GM18873 (cell line): ENCODE measurements around the gene FER.
"Not testable (repeated sequence)": the region's sequence is repeated elsewhere in the genome, so short reads cannot be mapped to it uniquely, and the experiment has no call there.

Source experiments
- ATAC-seq: cut with Tn5 transposase; IDR thresholded peaks from one replicate; pipeline ENCODE4 v1.9.1; 2021; ENCODE audit warnings: mild to moderate bottlenecking, moderate library complexity, moderate number of reproducible peaks; ENCODE audit not compliant: unreplicated experiment, low FRiP score

The FER gene

GRCh38 chr5:108867656-108868055 is 120.0 kb downstream of the FER start:
- no peak for ATAC-seq

- ATAC-seq: no peak
Measured at GRCh38 chr5:108869066-108869465, 121.4 kb downstream of the FER start.

- no peak for ATAC-seq
Measured at GRCh38 chr5:108876451-108876850, 128.8 kb downstream of the FER start.

- ATAC-seq: no peak
Measured at GRCh38 chr5:108878756-108879155, 131.1 kb downstream of the FER start.

GRCh38 chr5:108881133-108881532 is 133.4 kb downstream of the FER start:
- ATAC-seq: no peak

GRCh38 chr5:108884736-108885135 is 137.0 kb downstream of the FER start:
- no peak for ATAC-seq

- no peak for ATAC-seq
Measured at GRCh38 chr5:108898257-108898656, 150.6 kb downstream of the FER start.

- ATAC-seq: no peak
Measured at GRCh38 chr5:108898707-108899106, 151.0 kb downstream of the FER start.

GRCh38 chr5:108899244-108899643 is 151.5 kb downstream of the FER start:
- ATAC-seq: not testable (repeated sequence)

GRCh38 chr5:108900668-108901067 is 153.0 kb downstream of the FER start:
- no peak for ATAC-seq

GRCh38 chr5:108905805-108906204 is 158.1 kb downstream of the FER start:
- no peak for ATAC-seq

- ATAC-seq: no peak
Measured at GRCh38 chr5:108910627-108911026, 162.9 kb downstream of the FER start.

- ATAC-seq: peak; percentile 66
Measured at GRCh38 chr5:108911055-108911454, 163.4 kb downstream of the FER start.

GRCh38 chr5:108917596-108917995 is 169.9 kb downstream of the FER start:
- ATAC-seq: no peak

- no peak for ATAC-seq
Measured at GRCh38 chr5:108919591-108920326, 172.1 kb downstream of the FER start.

- no peak for ATAC-seq
Measured at GRCh38 chr5:108924457-108924961, 176.8 kb downstream of the FER start.

GRCh38 chr5:108925073-108925472 is 177.4 kb downstream of the FER start:
- ATAC-seq: no peak

- ATAC-seq: no peak
Measured at GRCh38 chr5:108930107-108930506, 182.4 kb downstream of the FER start.

GRCh38 chr5:108935611-108936010 is 187.9 kb downstream of the FER start:
- ATAC-seq: no peak

- ATAC-seq: no peak
Measured at GRCh38 chr5:108937221-108937620, 189.5 kb downstream of the FER start.

GRCh38 chr5:108940506-108940905 is 192.8 kb downstream of the FER start:
- no peak for ATAC-seq

- ATAC-seq: no peak
Measured at GRCh38 chr5:108941746-108942145, 194.0 kb downstream of the FER start.
